ENCODE data around the gene TMEM54.

DNA sequence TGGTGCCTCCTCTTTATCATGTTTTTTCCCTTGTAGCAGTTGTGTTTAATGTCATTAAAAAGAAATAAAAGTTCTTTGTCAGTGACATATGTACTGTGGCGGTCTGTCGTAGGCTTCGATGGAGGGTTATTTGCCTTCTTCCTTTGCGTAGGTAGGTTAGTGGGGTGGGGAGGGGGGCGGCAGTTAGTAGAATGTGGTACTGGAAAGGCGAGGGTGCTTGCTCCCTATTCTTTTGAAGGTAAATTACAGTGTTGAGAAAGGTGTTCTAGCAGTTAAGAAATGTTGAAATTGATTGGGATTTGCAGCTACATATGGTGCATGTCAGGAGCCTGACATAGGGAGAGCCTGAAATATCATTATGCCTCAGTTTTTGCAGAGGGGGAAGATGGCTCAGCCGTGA, 42.4 kb downstream of the TMEM54 start:
- TF ChIP-seq, protein P1, sequence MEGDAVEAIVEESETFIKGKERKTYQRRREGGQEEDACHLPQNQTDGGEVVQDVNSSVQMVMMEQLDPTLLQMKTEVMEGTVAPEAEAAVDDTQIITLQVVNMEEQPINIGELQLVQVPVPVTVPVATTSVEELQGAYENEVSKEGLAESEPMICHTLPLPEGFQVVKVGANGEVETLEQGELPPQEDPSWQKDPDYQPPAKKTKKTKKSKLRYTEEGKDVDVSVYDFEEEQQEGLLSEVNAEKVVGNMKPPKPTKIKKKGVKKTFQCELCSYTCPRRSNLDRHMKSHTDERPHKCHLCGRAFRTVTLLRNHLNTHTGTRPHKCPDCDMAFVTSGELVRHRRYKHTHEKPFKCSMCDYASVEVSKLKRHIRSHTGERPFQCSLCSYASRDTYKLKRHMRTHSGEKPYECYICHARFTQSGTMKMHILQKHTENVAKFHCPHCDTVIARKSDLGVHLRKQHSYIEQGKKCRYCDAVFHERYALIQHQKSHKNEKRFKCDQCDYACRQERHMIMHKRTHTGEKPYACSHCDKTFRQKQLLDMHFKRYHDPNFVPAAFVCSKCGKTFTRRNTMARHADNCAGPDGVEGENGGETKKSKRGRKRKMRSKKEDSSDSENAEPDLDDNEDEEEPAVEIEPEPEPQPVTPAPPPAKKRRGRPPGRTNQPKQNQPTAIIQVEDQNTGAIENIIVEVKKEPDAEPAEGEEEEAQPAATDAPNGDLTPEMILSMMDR (IDR thresholded peaks at IDR 0.05), result no peak
- no peak for TF ChIP-seq EP300 (IDR thresholded peaks at IDR 0.05)
